A549 (cell line): ENCODE data around the gene PFDN2. TPM values are rescaled to one million over a fixed set of nuclear protein-coding genes. Genes with fewer than 3 reads are reported as not detected.

Experiments
- ATAC-seq, 2 experiments: fragments of 200-7000 bp in 1 of 2; fragments of >200 bp in 1 of 2; cut with Nextera tagmentation in 1 of 2; cut with Tn5 transposase in 1 of 2; 3 replicates each; pipeline versions ENCODE4 v1.8.0 to v1.9.1; 2018 to 2020; ENCODE audit warnings: mild to moderate bottlenecking in 1 of 2, moderate library complexity in 1 of 2
- CTCF ChIA-PET: fragments of 300-600 bp; sonication (Branson Sonifier 250); formaldehyde crosslinking; extraction: SDS; loops from one replicate; lab custom pipeline; 2021; ENCODE audit warnings: antibody characterized with exemption, inconsistent platforms; lab: Yijun Ruan, JAX
- POLR2A ChIA-PET: fragments of 350-600 bp; formaldehyde crosslinking; extraction: SDS; loops from one replicate; lab custom pipeline; 2021; ENCODE audit warnings: antibody characterized with exemption, inconsistent platforms; lab: Yijun Ruan, JAX
- DNase-seq, 2 experiments: peaks; one replicate each; pipeline versions ENCODE4 v3.0.0 to v3.0.0-alpha.2; 2011 to 2016; ENCODE audit warnings: low read depth in 1 of 2, low spot score in 1 of 2
- FAIRE-seq: peaks from 2 replicates; lab custom pipeline; 2011; peaks lifted over from hg19 to GRCh38; lab: Jason Lieb, UNC
- H3K27ac ChIP-seq, 2 experiments: fragments of >200 bp; sonication (Bioruptor Twin); formaldehyde crosslinking; 3 replicates each; pipeline ENCODE4 v1.5.1; 2016 to 2017
- H3K4me1 ChIP-seq: fragments of >200 bp; sonication (Bioruptor Twin); formaldehyde crosslinking; 3 replicates; pipeline ENCODE4 v1.6.1; 2016
- H3K4me2 ChIP-seq: fragments of >200 bp; sonication (Bioruptor Twin); formaldehyde crosslinking; 3 replicates; pipeline ENCODE4 v1.6.1; 2016
- H3K4me3 ChIP-seq: fragments of >200 bp; sonication (Bioruptor Twin); formaldehyde crosslinking; 3 replicates; pipeline ENCODE4 v1.5.1; 2016
- H3K9me3 ChIP-seq: fragments of >200 bp; sonication (Bioruptor Twin); formaldehyde crosslinking; 3 replicates; pipeline ENCODE4 v1.6.1; 2016
- BHLHE40 ChIP-seq: IDR thresholded peaks from 2 replicates; pipeline ENCODE4 v1.6.1; 2012; ENCODE audit warnings: low read depth, low read length, inconsistent platforms
- EHF ChIP-seq: fragments of 250-450 bp; sonication (Bioruptor Pico); IDR thresholded peaks from 2 replicates; pipeline ENCODE4 v1.5.0; 2020; ENCODE audit warnings: mild to moderate bottlenecking
- EHMT2 ChIP-seq: fragments of 200-600 bp; sonication (generic); IDR thresholded peaks from 2 replicates; pipeline ENCODE4 v1.6.1; 2016; ENCODE audit warnings: antibody characterized with exemption, low read depth, mild to moderate bottlenecking, moderate library complexity
- FOSL2 ChIP-seq, 2 experiments: fragments of 450-650 bp in 1 of 2; fragments of >200 bp in 1 of 2; sonication (Bioruptor Twin) in 1 of 2; formaldehyde crosslinking; IDR thresholded peaks; 2 replicates each; pipeline versions ENCODE4 v1.5.0 to v1.6.1; 2016 to 2020; ENCODE audit warnings: mild to moderate bottlenecking in 1 of 2, moderate library complexity in 1 of 2
- GATA3 ChIP-seq: IDR thresholded peaks from 2 replicates; pipeline ENCODE4 v1.6.1; 2012; ENCODE audit warnings: borderline replicate concordance
- HDAC2 ChIP-seq: fragments of 200-600 bp; sonication (generic); IDR thresholded peaks from 2 replicates; pipeline ENCODE4 v1.6.1; 2016
- HOXB5 ChIP-seq: fragments of 250-450 bp; sonication (Bioruptor Pico); IDR thresholded peaks from 2 replicates; pipeline ENCODE4 v1.5.0; 2020; ENCODE audit warnings: mild to moderate bottlenecking, moderate library complexity
- JUN ChIP-seq, 2 experiments: fragments of >200 bp; sonication (Bioruptor Twin); formaldehyde crosslinking; IDR thresholded peaks; 2 replicates in 1 of 2; 3 replicates in 1 of 2; pipeline ENCODE4 v1.6.1; 2016 to 2017
- MAFK ChIP-seq: fragments of 450-650 bp; IDR thresholded peaks from 2 replicates; pipeline ENCODE4 v1.6.1; 2014; ENCODE audit not compliant: partially characterized antibody
- POLR2AphosphoS2 ChIP-seq: conservative IDR thresholded peaks from 2 replicates; pipeline ENCODE4 v1.6.1; 2012; ENCODE audit warnings: low read length, improper control_type of control experiment, inconsistent platforms
- RCOR1 ChIP-seq: fragments of 150-350 bp; IDR thresholded peaks from 2 replicates; pipeline ENCODE4 v1.6.1; 2014; ENCODE audit warnings: antibody characterized with exemption, low read length, low read depth
- SREBF2 ChIP-seq: fragments of 450-650 bp; IDR thresholded peaks from 2 replicates; pipeline ENCODE4 v1.6.1; 2014; ENCODE audit warnings: mild to moderate bottlenecking, moderate library complexity
- TP53 ChIP-seq: fragments of 250-450 bp; sonication (Bioruptor Pico); IDR thresholded peaks from 2 replicates; pipeline ENCODE4 v1.5.0; 2021; ENCODE audit warnings: mild to moderate bottlenecking, moderate library complexity
- ZSCAN20 ChIP-seq: fragments of 250-450 bp; sonication (Bioruptor Pico); IDR thresholded peaks from 2 replicates; pipeline ENCODE4 v1.8.0; 2022; ENCODE audit warnings: mild to moderate bottlenecking, moderate library complexity
- WGBS: methylation state at CpG from one replicate; pipeline ENCODE4 v1.1.6; 2017; ENCODE audit errors: missing lambda C conversion rate; 5-methylcytosine and 5-hydroxymethylcytosine counted together
- polyA plus RNA-seq, 4 experiments: library from polyadenylated mRNA; depleted of rRNA in 3 of 4; stranded (reverse); fragments of >200 nt; fragmentation: RNase III in 1 of 4; extraction: RNeasy Plus Mini Kit Qiagen cat#74134 plus additional on column Dnase treatment in 1 of 4; gene quantifications; 2 replicates in 3 of 4; 3 replicates in 1 of 4; pipeline ENCODE4 v1.2.3, GENCODE V29; 2011 to 2017
- TF ChIP-seq, protein P1 (sequence below): IDR thresholded peaks from 2 replicates; pipeline ENCODE4 v1.6.1; 2012
- TF ChIP-seq, protein P2 (sequence below): fragments of >200 bp; sonication (Bioruptor Twin); formaldehyde crosslinking; IDR thresholded peaks from 2 replicates; pipeline ENCODE4 v1.6.1; 2016
- TF ChIP-seq, protein P3 (sequence below): fragments of 150-350 bp; IDR thresholded peaks from 2 replicates; pipeline ENCODE4 v1.6.1; 2014; ENCODE audit warnings: low read depth, mild to moderate bottlenecking, low read length
- TF ChIP-seq, protein P4 (sequence below): fragments of >200 bp; sonication (Bioruptor Twin); formaldehyde crosslinking; IDR thresholded peaks from 3 replicates; pipeline ENCODE4 v1.5.1; 2016
- TF ChIP-seq, protein P5 (sequence below): fragments of >200 bp; sonication (Bioruptor Twin); formaldehyde crosslinking; IDR thresholded peaks from 3 replicates; pipeline ENCODE4 v1.6.1; 2016
- TF ChIP-seq, protein P6 (sequence below): IDR thresholded peaks from 2 replicates; pipeline ENCODE4 v1.6.1; 2012

Gene PFDN2
- polyA plus RNA-seq, 2 of the 4 experiments (the other 2 are of a cell fraction): 179 to 187 TPM

DNA sequence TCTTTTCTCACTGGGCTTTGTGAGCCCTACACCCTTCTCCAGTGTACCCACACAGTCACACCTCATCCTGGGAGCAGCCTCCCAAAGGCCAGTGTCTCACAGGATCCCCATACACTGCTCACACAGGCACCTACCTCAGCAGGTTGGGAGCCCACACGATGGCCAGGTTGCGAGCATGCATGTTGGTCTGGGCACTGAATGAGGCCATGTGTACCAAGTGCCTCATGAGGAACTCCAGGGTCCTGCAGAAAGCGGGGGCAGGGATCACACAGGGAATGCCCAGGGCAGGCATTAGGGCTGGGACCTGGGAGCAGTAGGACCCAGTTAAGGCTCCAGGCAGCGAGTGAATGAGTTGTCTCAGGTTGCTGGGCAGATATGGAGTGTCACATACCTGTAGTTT, 63.6 kb downstream of the PFDN2 start:
- TF ChIP-seq, protein P1, sequence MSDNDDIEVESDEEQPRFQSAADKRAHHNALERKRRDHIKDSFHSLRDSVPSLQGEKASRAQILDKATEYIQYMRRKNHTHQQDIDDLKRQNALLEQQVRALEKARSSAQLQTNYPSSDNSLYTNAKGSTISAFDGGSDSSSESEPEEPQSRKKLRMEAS: no peak
- no peak for TF ChIP-seq EHF (CRISPR knock-in tag)
- no peak for TF ChIP-seq HOXB5 (CRISPR knock-in tag)
- TF ChIP-seq, protein P2, sequence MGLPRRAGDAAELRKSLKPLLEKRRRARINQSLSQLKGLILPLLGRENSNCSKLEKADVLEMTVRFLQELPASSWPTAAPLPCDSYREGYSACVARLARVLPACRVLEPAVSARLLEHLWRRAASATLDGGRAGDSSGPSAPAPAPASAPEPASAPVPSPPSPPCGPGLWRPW: no peak
- TF ChIP-seq FOSL2 (IDR thresholded peaks at IDR 0.05): no peak
- no peak for TF ChIP-seq FOSL2 (CRISPR knock-in tag; IDR thresholded peaks at IDR 0.05)
- no peak for TF ChIP-seq EHMT2
- TF ChIP-seq, protein P3, sequence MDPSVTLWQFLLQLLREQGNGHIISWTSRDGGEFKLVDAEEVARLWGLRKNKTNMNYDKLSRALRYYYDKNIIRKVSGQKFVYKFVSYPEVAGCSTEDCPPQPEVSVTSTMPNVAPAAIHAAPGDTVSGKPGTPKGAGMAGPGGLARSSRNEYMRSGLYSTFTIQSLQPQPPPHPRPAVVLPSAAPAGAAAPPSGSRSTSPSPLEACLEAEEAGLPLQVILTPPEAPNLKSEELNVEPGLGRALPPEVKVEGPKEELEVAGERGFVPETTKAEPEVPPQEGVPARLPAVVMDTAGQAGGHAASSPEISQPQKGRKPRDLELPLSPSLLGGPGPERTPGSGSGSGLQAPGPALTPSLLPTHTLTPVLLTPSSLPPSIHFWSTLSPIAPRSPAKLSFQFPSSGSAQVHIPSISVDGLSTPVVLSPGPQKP: no peak
- TF ChIP-seq JUN (IDR thresholded peaks at IDR 0.05): no peak
- TF ChIP-seq SREBF2: no peak
- no peak for TF ChIP-seq TP53 (CRISPR knock-in tag)
- no peak for TF ChIP-seq POLR2AphosphoS2
- no peak for TF ChIP-seq RCOR1
- TF ChIP-seq ZSCAN20 (CRISPR knock-in tag): no peak
- TF ChIP-seq, protein P4, sequence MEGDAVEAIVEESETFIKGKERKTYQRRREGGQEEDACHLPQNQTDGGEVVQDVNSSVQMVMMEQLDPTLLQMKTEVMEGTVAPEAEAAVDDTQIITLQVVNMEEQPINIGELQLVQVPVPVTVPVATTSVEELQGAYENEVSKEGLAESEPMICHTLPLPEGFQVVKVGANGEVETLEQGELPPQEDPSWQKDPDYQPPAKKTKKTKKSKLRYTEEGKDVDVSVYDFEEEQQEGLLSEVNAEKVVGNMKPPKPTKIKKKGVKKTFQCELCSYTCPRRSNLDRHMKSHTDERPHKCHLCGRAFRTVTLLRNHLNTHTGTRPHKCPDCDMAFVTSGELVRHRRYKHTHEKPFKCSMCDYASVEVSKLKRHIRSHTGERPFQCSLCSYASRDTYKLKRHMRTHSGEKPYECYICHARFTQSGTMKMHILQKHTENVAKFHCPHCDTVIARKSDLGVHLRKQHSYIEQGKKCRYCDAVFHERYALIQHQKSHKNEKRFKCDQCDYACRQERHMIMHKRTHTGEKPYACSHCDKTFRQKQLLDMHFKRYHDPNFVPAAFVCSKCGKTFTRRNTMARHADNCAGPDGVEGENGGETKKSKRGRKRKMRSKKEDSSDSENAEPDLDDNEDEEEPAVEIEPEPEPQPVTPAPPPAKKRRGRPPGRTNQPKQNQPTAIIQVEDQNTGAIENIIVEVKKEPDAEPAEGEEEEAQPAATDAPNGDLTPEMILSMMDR: no peak
- no peak for TF ChIP-seq BHLHE40
- TF ChIP-seq GATA3: no peak
- no peak; a peak in 1 of 6 replicates for ATAC-seq
- H3K4me3 ChIP-seq: no peak overlapping the region
- POLR2A ChIA-PET: no interaction called here
- H3K27ac ChIP-seq: no peak overlapping the region
- no peak overlapping the region for H3K4me2 ChIP-seq
- FAIRE-seq: no peak
- H3K9me3 ChIP-seq: peaks cover 10% of the 10 kb centered on the region; the same call in 2 of the 3 replicates
- 54% methylated on average over 2 of the region's 4 CpGs for WGBS
- DNase-seq: no peak
- no peaks in the 10 kb centered on the region for H3K4me1 ChIP-seq
- CTCF ChIA-PET: interaction anchor here (0.9 to 1.7 kb wide), 3 partner anchors 13 to 66 kb away, joined by 3 to 8 read pairs (median 4); no protein-coding TSS in a partner anchor

DNA sequence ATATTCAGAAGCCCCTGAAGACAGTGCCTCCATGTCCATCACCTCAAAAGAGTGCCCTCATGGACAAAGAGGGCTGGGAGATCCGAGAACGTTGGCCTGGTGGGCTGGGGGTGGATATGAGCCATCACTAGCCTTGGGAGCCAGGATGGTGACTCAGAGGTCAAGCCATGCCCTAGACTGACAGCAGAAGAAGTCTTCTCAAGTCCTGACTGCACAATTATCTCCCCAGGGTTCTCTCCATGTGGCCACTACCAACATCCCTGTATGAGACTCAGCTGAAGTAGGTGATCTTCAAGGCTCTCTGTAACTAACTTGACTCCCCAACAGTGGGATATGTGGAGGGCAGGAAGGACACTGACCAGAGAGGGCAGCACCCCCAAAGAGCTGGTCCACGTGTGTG, 64.9 kb downstream of the PFDN2 start:
- Histone ChIP-seq H3K9me3 (peaks cover 22% of the 10 kb centered on the region; the same call in 2 of the 3 replicates), H3K4me2 (no peak overlapping the region), H3K4me1 (no peaks in the 10 kb centered on the region), H3K27ac (no peak overlapping the region), H3K4me3 (no peak overlapping the region)
- ChIA-PET CTCF (interaction anchor here (0.6 to 1.3 kb wide), 2 partner anchors 40 to 233 kb away, joined by 3 read pairs; no protein-coding TSS in a partner anchor), POLR2A (no interaction called here)
- FAIRE-seq (no peak), DNase-seq (no peak), ATAC-seq (peak; percentile 28 to 30; a peak in 3 of 6 replicates)
- 42% methylated on average over 3 of the region's 3 CpGs for WGBS
- TF ChIP-seq HDAC2: no peak
- TF ChIP-seq, protein P5, sequence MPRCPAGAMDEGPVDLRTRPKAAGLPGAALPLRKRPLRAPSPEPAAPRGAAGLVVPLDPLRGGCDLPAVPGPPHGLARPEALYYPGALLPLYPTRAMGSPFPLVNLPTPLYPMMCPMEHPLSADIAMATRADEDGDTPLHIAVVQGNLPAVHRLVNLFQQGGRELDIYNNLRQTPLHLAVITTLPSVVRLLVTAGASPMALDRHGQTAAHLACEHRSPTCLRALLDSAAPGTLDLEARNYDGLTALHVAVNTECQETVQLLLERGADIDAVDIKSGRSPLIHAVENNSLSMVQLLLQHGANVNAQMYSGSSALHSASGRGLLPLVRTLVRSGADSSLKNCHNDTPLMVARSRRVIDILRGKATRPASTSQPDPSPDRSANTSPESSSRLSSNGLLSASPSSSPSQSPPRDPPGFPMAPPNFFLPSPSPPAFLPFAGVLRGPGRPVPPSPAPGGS: no peak
- TF ChIP-seq, protein P6, sequence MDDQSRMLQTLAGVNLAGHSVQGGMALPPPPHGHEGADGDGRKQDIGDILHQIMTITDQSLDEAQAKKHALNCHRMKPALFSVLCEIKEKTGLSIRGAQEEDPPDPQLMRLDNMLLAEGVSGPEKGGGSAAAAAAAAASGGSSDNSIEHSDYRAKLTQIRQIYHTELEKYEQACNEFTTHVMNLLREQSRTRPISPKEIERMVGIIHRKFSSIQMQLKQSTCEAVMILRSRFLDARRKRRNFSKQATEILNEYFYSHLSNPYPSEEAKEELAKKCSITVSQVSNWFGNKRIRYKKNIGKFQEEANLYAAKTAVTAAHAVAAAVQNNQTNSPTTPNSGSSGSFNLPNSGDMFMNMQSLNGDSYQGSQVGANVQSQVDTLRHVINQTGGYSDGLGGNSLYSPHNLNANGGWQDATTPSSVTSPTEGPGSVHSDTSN: no peak
- TF ChIP-seq MAFK: no peak
